B cell (primary cell): Measurements from ENCODE around the gene ZSWIM2. TPM values are rescaled to one million over a fixed set of nuclear protein-coding genes. Genes with fewer than 3 reads are reported as not detected.

Experiments used
- ATAC-seq: fragments of 200-7000 bp; cut with Tn5 transposase; one replicate; pipeline ENCODE4 v1.10.0; 2021; ENCODE audit warnings: low read depth, mild to moderate bottlenecking, moderate number of reproducible peaks, moderate library complexity
- CTCF ChIA-PET: fragments of 350-600 bp; sonication (Branson Sonifier 250); formaldehyde crosslinking; loops from one replicate; lab custom pipeline; 2021; ENCODE audit warnings: antibody characterized with exemption, inconsistent platforms; lab: Charles Lee
- POLR2A ChIA-PET: fragments of 350-600 bp; sonication (Branson Sonifier 250); formaldehyde crosslinking; loops from one replicate; lab custom pipeline; 2021; ENCODE audit warnings: antibody characterized with exemption; lab: Charles Lee
- DNase-seq: peaks from one replicate; pipeline ENCODE4 v3.0.0; 2013
- H2AFZ ChIP-seq: 2 replicates; pipeline ENCODE4 v1.6.1; 2012; ENCODE audit warnings: mild to moderate bottlenecking, low read depth, low read length; ENCODE audit not compliant: insufficient read depth, poor library complexity, severe bottlenecking
- H3K27ac ChIP-seq, 2 donors: 1 replicate in 1 of 2; 2 replicates in 1 of 2; pipeline ENCODE4 v1.5.1; 2012 to 2013; ENCODE audit warnings: low read length in 2 of 2, mild to moderate bottlenecking in 2 of 2, moderate library complexity in 1 of 2
- H3K27me3 ChIP-seq, 4 experiments: fragments of 200-600 bp in 1 of 4; sonication (generic) in 1 of 4; replicated peaks in 1 of 4; 1 replicate in 2 of 4; 2 replicates in 2 of 4; pipeline versions ENCODE4 v1.6.1 to v1.7.0; 2013 to 2016; ENCODE audit warnings: low read length in 3 of 4, mild to moderate bottlenecking in 2 of 4, mixed read lengths in 1 of 4, moderate library complexity in 1 of 4; ENCODE audit not compliant: insufficient read depth in 4 of 4, control insufficient read depth in 3 of 4; ENCODE audit errors: control extremely low read depth in 1 of 4
- H3K36me3 ChIP-seq, 2 experiments: replicated peaks in 1 of 2; 1 replicate in 1 of 2; 2 replicates in 1 of 2; pipeline versions ENCODE4 v1.6.1 to v1.7.1; 2013; ENCODE audit warnings: low read length in 1 of 2; ENCODE audit not compliant: insufficient read depth in 2 of 2, control insufficient read depth in 1 of 2; ENCODE audit errors: control extremely low read depth in 1 of 2, extremely low read depth in 1 of 2
- H3K4me1 ChIP-seq, 2 donors: fragments of 200-600 bp in 1 of 2; sonication (generic) in 1 of 2; 1 replicate in 1 of 2; 2 replicates in 1 of 2; pipeline versions ENCODE4 v1.5.1 to v1.6.1; 2013 to 2017; ENCODE audit warnings: low read length in 2 of 2; ENCODE audit not compliant: control insufficient read depth in 2 of 2, insufficient read depth in 2 of 2
- H3K4me2 ChIP-seq: replicated peaks from 2 replicates; pipeline ENCODE3; 2012; ENCODE audit warnings: mild to moderate bottlenecking, low read depth, low read length; ENCODE audit not compliant: poor library complexity, severe bottlenecking
- H3K4me3 ChIP-seq, 5 experiments: fragments of 200-600 bp in 1 of 5; sonication (generic) in 1 of 5; 1 replicate in 3 of 5; 2 replicates in 2 of 5; pipeline versions ENCODE4 v1.5.1 to v1.7.0; 2011 to 2016; ENCODE audit warnings: low read length in 4 of 5, mild to moderate bottlenecking in 4 of 5, low read depth in 2 of 5, control low read depth in 1 of 5, moderate library complexity in 1 of 5; ENCODE audit not compliant: insufficient read depth in 1 of 5; ENCODE audit errors: control extremely low read depth in 1 of 5, extremely low read depth in 1 of 5
- H3K79me2 ChIP-seq: fragments of 200-600 bp; sonication (generic); one replicate; pipeline ENCODE4 v1.6.0; 2016; ENCODE audit warnings: low read length; ENCODE audit not compliant: control insufficient read depth, insufficient read depth
- H3K9ac ChIP-seq: fragments of 200-600 bp; sonication (generic); 2 replicates; pipeline ENCODE4 v1.6.1; 2017; ENCODE audit warnings: mild to moderate bottlenecking, low read length, moderate library complexity
- H3K9me3 ChIP-seq, 3 donors: one replicate each; pipeline versions ENCODE4 v1.6.1 to v1.7.1; 2013; ENCODE audit warnings: low read length in 2 of 3; ENCODE audit not compliant: control insufficient read depth in 2 of 3, insufficient read depth in 1 of 3; ENCODE audit errors: control extremely low read depth in 1 of 3
- H4K20me1 ChIP-seq: 2 replicates; pipeline ENCODE4 v1.6.0; 2012; ENCODE audit warnings: mild to moderate bottlenecking, low read length; ENCODE audit not compliant: insufficient read depth, control insufficient read depth, poor library complexity, severe bottlenecking
- H3K27ac Mint-ChIP-seq: one replicate; pipeline ENCODE4 v1.8.0; 2021; ENCODE audit warnings: mixed read lengths
- H3K27me3 Mint-ChIP-seq: one replicate; pipeline ENCODE4 v1.8.0; 2021; ENCODE audit warnings: mixed read lengths
- H3K4me1 Mint-ChIP-seq: one replicate; pipeline ENCODE4 v1.8.0; 2021; ENCODE audit warnings: mixed read lengths
- H3K4me3 Mint-ChIP-seq: one replicate; pipeline ENCODE4 v1.8.0; 2021; ENCODE audit warnings: mixed read lengths
- H3K9me3 Mint-ChIP-seq: one replicate; pipeline ENCODE4 v1.8.0; 2022; ENCODE audit warnings: mixed read lengths; ENCODE audit not compliant: insufficient read depth
- EZH2 ChIP-seq: IDR thresholded peaks from 2 replicates; pipeline ENCODE4 v1.6.1; 2012; ENCODE audit warnings: borderline replicate concordance, low read depth, mild to moderate bottlenecking, moderate library complexity, low read length; ENCODE audit not compliant: insufficient read depth, poor library complexity, severe bottlenecking
- WGBS: methylation state at CpG from one replicate; pipeline ENCODE4 v1.1.5; 2013; ENCODE audit warnings: missing lambda C conversion rate; ENCODE audit not compliant: insufficient coverage; 5-methylcytosine and 5-hydroxymethylcytosine counted together
- intact Hi-C: fragments of 100-400 bp; cut with micrococcal nuclease; formaldehyde crosslinking; loops from one replicate; pipeline ENCODE4 v1.10.0; 2022
- polyA plus RNA-seq: library from polyadenylated mRNA; depleted of rRNA; stranded (reverse); fragments of >200 nt; gene quantifications from 2 replicates; pipeline ENCODE4 v1.2.3, GENCODE V29; 2012
- total RNA-seq, 2 donors: library from RNA; stranded (reverse); fragments of 120-200 nt in 1 of 2; gene quantifications; 1 replicate in 1 of 2; 2 replicates in 1 of 2; pipeline versions ENCODE4 v1.2.3 to v1.2.4, GENCODE V29; 2013 to 2022
- TF ChIP-seq, protein P1 (sequence below): fragments of 200-600 bp; IDR thresholded peaks from one replicate; pipeline ENCODE4 v1.8.0; 2022; ENCODE audit warnings: antibody characterized with exemption, mild to moderate bottlenecking

ZSWIM2 gene
- total and polyA plus RNA-seq, 2 donors (not counting 1 experiment from before 2014, with no cell fraction given) = not detected

GRCh38 chr2:186895451-186895850 is 46.5 kb upstream of the ZSWIM2 start:
- ATAC-seq (no peak), DNase-seq (no peak)
- Histone ChIP-seq H3K4me2 (no peak overlapping the region), H3K4me1 (no peaks in the 10 kb centered on the region), H4K20me1 (no peaks in the 10 kb centered on the region), H3K27me3 (no peaks in the 10 kb centered on the region), H3K27ac (no peak overlapping the region), H3K36me3 (no peaks in the 10 kb centered on the region), H3K9me3 (no peaks in the 10 kb centered on the region), H3K4me3 (no peak overlapping the region), H3K9ac (no peak overlapping the region), H3K79me2 (no peaks in the 10 kb centered on the region), H2AFZ (no peak overlapping the region)
- TF ChIP-seq, protein P1, sequence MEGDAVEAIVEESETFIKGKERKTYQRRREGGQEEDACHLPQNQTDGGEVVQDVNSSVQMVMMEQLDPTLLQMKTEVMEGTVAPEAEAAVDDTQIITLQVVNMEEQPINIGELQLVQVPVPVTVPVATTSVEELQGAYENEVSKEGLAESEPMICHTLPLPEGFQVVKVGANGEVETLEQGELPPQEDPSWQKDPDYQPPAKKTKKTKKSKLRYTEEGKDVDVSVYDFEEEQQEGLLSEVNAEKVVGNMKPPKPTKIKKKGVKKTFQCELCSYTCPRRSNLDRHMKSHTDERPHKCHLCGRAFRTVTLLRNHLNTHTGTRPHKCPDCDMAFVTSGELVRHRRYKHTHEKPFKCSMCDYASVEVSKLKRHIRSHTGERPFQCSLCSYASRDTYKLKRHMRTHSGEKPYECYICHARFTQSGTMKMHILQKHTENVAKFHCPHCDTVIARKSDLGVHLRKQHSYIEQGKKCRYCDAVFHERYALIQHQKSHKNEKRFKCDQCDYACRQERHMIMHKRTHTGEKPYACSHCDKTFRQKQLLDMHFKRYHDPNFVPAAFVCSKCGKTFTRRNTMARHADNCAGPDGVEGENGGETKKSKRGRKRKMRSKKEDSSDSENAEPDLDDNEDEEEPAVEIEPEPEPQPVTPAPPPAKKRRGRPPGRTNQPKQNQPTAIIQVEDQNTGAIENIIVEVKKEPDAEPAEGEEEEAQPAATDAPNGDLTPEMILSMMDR = no peak
- TF ChIP-seq EZH2 = no peak
- POLR2A ChIA-PET = no interaction called here
- CTCF ChIA-PET = no interaction called here
- no peak overlapping the region for H3K4me3 Mint-ChIP-seq
- H3K27me3 Mint-ChIP-seq = no peaks in the 10 kb centered on the region
- no peaks in the 10 kb centered on the region for H3K9me3 Mint-ChIP-seq
- H3K27ac Mint-ChIP-seq = no peak overlapping the region
- intact Hi-C loops = no loop called here
- H3K4me1 Mint-ChIP-seq = no peaks in the 10 kb centered on the region
- 100% methylated on average over 1 of the region's 2 CpGs for WGBS

DNA sequence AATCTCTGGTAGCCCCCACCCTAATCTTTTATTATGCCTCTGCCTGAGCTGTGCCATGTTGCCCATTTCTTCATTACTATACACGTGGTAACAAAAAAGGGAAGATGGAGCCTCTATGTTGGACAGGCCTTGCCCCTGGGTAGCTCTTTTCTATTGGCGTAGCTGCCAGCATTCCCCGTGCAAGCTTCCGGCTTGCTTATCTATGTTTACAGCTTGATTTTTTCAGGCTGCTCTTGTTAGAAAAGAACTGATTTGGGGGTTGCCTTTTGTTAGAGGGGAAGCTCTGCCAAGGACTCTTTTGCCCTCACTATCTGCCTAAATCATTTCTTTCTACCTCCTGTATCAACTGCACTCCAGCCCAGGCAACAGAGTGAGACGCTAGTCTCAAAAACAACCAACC is 45.5 kb upstream of the ZSWIM2 start:
- DNase-seq (no peak), ATAC-seq (no peak)
- no CpG with 5 or more reads among the region's 5 CpGs for WGBS
- Histone ChIP-seq H3K4me1 (no peaks in the 10 kb centered on the region), H3K9ac (no peak overlapping the region), H3K9me3 (no peaks in the 10 kb centered on the region), H4K20me1 (no peaks in the 10 kb centered on the region), H3K27ac (no peak overlapping the region), H2AFZ (no peak overlapping the region), H3K4me3 (no peak overlapping the region), H3K79me2 (no peaks in the 10 kb centered on the region), H3K27me3 (no peaks in the 10 kb centered on the region), H3K36me3 (no peaks in the 10 kb centered on the region), H3K4me2 (no peak overlapping the region)
- TF ChIP-seq, protein P1 = no peak
- no peak for TF ChIP-seq EZH2
- Mint-ChIP-seq H3K27ac (no peak overlapping the region), H3K9me3 (no peaks in the 10 kb centered on the region), H3K4me1 (no peaks in the 10 kb centered on the region), H3K4me3 (no peak overlapping the region), H3K27me3 (no peaks in the 10 kb centered on the region)
- CTCF ChIA-PET = no interaction called here
- intact Hi-C loops = no loop called here
- POLR2A ChIA-PET = no interaction called here
